Activated effector memory CD4-positive, alpha-beta T cell treated with Interleukin-2 at 50 U/mL for 16 hours (primary cell): Measurements from ENCODE around the gene CLEC17A.
A peak's percentile ranks its signal among the peaks of the same experiment; 100 is the strongest.
"Not testable (repeated sequence)": the region's sequence is repeated elsewhere in the genome, so short reads cannot be mapped to it uniquely, and the experiment has no call there.

Source experiments
- DNase-seq: peaks from one replicate; pipeline ENCODE4 v3.0.0-alpha.2; 2020

CLEC17A gene, protein sequence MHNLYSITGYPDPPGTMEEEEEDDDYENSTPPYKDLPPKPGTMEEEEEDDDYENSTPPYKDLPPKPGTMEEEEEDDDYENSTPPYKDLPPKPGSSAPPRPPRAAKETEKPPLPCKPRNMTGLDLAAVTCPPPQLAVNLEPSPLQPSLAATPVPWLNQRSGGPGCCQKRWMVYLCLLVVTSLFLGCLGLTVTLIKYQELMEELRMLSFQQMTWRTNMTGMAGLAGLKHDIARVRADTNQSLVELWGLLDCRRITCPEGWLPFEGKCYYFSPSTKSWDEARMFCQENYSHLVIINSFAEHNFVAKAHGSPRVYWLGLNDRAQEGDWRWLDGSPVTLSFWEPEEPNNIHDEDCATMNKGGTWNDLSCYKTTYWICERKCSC

DNA sequence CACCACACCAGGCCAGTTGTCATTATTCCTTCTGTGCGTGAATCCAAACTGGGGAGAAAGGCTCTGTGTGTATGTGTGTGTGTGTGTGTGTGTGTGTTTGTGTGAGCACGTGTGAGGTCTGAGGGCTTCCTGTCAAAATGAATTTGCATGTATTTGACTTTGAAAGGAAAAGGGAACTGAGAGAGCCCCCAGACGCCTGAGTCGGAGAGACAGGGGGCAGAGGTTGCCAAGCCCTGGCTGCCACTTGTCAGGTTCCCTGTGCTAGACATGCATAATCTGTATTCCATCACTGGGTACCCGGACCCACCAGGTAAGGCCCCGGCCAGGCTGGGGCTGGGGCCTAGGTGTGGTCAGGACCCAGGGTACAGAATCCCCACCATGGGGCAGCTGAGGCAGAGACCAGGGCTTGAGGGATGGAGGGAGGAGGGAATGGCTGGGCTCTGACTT, at the start of gene CLEC17A:
Gene CLEC17A, plus strand, starts transcription at position 191 of the 447 bp plus-strand sequence. Its CDS starts 77 bp downstream, at position 268.
- DNase-seq: no peak

DNA sequence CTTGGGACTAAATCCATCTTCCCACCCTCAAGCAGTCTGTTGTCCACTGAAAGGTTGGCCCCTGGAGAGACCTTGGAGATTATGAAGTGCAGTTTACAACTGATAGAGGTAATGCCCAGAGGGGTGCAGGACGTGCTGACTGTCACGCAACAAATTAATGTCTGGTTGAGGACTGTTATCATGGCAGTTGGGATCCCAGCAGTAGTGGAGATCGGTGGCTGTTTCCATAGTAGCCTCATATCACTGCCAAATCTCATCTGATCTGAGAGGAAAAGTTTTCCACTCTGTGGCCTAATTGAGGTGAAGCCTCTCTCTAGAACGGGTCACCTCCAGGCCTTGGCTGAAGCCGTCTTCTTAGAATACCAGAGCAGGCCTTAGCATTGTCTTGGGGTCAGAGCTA, 49.4 kb upstream of the CLEC17A start:
- no peak for DNase-seq

DNA sequence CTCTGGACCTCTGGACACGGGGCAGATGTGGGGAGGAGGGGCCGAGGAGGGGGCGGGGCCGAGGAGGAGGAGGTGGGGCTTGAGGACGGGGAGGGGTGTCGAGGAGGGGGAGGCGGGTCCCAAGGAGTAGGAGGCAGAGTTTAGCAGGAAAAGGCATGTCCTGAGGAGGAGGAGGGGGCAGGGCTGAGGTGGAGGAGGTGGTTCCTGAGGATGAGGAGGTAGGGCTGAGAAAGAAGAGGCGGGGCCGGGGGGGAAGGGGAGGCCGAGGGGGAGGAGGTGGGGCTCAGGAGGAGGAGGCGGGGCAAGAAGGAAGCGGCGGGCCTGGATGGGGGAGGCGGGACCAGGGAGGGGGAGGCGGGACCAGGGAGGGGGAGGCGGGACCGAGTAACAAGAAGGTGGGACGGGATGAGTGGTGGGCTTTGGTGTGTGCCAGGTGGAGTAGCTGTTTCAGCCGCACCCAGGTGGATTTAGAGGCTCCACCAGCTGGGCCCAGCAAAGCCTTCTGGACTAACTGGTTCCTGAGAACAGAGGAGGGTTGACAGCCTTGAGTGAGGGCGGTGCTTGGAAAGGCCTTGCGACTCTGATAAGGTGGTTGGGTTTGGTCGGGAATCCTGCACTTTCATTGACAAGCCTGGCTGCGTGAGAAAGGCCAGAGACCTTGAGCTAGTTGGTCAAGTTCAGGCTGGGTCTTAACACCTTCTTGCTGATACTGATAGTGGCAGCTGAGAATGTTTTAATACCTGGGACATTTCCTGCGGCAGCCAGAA, 45.8 kb upstream of the CLEC17A start:
- no peak for DNase-seq

DNA sequence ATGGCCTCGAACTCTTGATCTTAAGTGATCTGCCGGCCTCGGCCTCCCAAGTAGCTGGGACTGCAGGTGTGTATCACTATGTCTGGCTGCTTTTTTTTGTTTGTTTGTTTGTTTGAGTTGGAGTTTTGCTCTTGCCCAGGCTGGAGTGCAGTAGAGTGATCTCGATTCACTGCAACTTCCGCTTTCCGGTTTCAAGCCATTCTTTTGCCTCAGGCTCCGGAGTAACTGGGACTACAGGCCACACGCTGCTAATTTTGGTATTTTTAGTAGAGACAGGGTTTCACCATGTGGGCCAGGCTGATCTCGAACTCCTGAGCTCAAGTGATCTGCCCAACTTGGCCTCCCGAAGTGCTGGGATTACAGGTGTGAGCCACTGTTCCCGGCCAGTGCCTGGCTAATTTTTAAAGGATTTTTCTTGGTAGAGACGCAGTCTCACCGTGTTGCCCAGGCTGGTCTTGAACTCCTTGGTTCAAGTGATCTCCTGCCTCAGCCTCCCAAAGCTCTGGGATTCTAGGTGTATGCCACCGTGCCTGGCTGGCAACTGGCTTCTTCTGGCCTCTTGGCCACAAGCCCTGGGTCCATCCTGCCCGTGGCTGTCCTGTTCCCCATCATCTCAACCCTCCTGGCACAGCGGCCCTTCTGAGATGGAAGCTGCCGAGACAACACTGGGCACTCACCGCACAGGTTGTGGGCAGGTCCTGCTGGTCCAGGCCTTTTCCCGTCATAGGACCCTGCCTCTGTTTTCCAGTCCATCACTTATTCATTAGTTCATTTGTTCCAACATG, 42.0 kb upstream of the CLEC17A start:
- DNase-seq: no peak

DNA sequence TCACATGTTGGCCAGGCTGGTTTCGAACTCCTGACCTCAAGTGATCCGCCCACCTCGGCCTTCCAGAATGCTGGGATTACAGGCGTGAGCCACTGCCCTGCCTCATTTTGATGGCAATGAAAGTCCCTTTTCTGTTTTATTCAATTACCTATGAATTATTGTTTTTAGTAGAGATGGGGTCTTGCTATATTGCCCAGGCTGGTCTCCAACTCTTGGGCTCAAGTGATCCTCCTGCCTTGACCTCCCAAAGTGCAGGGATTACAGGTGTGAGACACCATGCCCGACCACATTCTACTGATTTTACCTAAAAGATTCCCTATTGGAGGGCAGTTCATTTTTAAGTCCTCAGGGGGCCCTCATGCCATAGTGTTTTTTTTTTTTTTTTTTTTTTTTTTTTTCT, 40.9 kb upstream of the CLEC17A start:
- not testable (repeated sequence) for DNase-seq

DNA sequence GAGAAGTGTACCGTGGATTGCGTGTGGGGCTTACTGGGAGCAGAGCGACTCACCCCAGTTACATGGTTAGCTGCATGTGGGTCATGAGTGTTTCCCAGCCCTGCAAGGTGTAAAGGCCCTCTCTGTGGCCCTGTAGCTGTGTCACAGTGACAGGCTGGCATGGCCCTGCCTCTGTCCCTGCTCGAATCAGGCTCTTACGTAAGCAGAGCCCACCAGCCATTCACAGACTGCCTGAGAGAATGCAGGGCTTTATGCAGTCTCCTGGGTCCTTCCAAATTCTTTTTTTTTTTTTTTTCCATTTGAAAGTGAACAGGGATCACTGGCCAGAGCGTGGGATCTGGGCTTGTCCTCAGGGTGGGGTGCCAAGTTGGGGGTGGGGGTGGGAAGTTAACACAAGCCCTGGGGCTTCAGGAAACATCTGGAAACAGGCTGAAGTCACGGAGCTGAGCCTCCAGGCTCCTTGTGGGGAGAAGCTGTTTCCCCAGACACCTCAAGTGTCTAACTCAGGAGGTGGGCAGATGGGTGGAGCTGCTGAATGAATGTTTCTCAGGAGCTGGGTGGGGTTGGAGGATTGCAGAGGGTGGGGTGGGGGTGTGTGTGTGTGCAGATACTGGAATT, 40.1 kb upstream of the CLEC17A start:
- DNase-seq: no peak

DNA sequence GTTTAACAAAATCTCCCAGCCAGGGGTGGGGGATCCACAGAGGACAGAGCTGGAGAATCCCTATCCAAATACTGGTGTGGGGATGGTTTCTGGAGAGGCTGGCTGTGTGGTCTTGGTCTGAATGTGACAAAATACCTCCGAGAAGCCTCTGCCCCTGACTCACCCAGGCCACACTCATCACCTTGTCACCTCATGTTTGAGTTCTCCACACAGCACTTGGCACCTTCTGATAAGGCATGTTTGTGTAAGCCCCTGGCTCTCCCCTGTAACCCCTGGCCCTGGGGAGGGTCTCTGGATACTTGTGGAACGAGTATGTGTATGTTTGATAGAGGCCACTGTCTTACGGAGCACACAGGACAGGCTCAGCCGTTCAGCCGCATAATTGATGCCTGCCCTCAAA, 38.8 kb upstream of the CLEC17A start:
- no peak for DNase-seq

DNA sequence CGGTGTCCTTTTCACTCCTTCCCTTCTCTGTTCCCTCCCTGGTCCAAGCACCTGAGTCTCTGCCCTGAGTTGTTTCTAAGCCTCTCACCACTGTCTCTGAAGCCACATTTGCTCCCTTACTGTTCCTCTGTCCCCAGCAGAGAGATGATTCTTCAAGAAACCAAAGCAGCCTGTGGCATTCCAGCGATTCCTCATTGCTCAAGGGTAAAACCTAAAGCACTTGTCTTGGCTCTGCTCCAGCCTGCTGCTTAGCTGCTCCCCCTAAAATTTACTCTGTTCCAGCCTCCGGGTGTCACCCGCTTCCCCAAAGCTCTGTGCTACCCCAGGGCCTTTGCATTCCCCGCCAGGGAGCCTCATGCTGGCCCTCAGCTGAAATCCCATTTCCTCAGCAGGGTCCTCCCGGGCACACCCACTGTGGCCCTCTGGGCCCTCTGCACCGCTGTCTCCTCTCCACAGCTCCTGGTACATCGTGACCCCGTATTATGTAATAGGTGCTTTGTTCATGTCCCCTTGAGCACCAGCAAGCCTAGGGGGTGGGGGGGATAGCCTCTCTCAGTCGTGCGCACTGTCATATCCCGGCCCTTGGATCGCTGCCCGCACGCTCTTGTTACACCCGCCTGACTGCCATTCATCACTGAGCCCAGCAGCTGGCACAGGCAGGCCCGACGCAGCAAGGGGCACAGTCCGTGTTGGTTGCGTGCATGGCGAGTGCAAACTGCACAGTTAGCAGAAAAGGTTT, 37.7 kb upstream of the CLEC17A start:
- DNase-seq: no peak

DNA sequence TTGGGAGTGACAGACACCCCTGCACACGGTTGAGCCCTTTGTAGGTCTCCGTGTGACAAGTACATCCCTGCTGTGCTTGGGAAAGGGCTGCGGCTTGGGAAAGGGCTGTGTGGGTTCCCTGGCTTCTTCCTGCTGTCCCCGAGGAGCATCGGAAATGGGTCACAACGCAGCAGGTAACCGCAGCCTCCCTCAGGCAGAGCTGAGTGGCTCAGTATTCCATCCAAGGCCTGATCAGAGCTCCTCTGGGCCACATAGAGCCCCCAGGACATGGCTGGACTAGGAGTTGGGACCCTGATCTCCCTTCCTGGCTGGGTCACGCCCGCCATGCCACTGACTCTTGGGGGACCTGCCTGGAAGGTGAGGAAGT, 37.2 kb upstream of the CLEC17A start:
- DNase-seq: no peak

DNA sequence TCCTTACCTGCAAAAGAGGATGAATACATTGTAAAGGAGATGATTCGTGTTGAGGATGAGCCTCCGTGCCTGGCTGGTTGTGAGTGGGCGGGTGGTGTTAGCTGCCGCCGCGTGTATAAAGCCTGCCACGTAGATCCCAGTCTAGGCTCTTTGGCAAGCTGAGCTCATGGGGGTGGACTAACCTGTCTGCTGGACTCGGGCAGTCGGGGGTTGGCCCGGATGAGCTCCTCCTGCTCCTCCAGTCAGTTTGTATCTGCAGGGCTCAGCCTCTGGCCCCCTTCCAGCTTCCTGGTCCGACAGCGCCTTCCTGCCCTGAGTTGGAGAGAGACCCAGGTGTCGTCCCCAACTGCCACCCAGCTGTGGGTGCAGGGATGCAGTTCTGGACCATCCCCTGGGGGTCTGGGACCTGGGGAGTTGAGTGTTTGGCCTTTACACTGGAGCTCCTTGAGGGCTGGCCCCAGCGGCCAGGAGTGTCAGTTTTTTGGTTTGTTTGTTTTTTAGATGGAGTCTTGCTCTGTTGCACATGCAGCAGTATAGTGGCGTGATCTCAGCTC, 32.6 kb upstream of the CLEC17A start:
- DNase-seq: no peak

DNA sequence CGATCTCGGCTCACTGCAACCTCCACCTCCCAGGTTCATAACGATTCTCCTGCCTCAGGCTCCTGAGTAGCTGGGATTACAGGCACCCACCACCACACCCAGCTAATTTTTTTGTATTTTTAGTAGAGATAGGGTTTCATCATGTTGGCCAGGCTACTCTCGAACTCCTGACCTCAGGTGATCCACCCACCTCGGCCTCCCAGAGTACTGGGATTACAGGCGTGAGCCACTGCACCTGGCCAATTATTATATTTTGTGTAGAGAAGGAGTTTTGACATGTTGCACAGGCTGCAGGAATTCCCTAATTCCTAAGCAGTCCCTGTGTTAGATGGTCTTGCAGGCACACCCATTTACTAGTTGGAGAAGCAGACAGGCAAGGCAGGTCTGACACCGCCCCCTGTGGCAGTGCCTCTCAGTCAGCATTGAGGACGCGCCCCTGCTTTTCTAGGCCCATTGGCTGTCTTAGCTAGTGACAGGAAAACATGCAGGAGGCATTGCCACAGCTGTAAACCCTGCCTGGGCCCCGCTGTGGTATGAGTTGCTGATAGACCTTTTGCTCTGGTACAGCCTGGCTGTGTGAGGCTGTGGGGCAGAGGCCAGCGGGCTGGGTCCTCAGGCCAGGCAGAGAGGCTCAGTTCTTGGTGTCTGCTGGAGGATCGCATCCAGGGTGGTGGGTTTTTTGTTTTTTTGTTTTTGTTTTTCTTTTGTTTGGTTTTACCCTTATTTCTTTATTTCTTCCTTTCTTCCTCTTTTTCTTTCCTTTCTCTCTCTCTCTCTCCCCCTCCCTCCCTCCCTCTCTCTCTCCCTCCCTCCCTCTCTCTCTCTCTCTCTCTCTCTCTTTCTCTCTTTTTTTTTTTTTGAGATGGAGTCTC, 31.5 kb upstream of the CLEC17A start:
- peak; percentile 72 for DNase-seq

DNA sequence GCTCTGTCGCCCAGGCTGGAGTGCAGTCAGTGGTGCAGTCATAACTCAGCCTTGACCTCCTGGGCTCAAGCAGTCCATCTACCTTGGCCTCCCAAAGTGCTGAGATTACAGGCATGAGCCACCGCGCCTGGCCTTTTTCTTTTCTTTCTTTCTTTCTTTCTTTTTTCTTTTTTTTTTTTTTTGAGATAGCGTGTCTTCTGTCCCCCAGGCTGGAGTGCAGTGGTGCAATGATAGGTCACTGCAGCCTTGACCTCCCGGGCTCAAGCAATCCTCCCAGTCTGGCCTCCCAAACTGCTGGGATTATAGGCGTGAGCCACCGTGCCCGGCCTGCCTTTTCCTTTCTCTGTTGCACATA, 30.9 kb upstream of the CLEC17A start:
- not testable (repeated sequence) for DNase-seq

DNA sequence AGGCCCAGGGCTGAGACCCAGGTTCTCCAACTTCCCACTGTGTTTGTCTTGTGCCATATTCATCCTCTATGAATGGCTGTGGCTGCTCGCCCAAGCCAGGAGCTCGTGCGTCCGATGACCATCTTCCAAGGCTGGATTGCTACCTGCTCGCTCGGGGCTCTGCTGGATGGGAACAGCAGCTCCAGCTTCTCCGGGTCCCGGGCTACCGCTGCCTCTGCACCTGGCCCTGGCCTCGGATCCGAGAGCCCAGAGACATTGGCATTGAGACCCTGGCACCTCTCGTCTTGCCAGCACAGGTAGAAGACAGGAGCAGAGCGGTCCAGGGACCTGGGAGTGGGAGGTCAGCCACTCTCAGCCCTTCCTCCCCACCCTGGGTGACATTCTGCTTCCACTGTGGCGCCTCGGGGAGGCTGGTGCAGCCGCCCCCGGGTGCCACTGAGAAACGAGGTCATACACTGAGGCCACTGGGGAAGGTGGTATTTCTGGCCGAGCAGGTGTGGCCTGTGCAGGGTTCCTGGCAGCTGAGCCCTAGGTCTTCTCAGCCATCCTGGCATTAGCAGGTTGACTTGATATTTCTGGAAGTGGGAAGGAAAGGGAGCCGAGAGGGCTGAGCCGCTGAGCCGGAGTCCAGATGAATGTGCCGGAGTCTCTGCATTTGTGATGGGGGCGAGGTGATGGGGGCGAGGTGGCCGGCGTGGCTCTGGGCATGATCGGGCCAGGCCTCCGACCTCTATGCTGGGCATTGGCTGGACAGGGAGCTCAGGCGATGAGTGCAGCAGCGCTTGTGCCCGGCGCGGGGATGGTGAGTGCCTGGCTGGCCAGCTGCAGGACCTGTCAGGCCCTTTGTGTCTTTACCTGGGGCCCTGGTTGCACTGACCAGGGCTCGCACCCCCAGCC, 29.6 kb upstream of the CLEC17A start:
- no peak for DNase-seq

DNA sequence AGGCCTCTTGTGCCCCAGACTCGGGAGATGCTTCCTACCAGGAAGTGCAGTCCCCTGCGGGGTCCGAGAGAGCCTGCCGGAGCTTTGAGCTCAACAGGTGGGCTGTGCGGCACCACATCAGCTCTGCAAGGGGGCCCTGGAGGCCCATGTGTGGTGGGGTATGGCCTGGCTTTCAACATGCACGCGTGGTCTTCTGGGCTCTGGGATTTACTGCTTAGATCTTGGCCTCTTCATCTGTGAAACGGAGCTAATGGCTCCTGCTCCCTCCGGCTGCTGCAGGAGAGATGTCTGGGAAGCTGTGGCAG, 29.0 kb upstream of the CLEC17A start:
- DNase-seq: no peak

DNA sequence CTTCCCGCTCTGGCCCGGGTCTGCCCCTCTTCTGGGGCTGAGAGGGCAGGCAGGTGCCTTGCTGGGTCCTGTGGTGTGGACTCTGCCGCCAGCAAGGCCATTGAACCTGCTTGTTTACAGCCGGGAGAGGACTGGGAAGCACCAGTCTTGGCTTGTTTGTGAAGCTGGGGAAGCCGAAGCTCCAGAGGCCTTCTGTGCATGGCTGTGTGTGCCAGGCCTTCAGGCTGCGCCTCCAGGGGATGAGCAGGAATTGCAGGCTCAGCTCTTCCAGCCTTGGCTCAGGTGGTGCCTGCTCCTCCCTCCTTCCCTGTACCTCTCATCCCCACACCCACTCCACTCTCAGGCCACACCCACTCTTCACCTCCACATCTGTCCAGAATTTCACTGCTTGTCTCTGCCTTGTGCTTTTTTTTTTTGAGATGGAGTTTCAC, 28.5 kb upstream of the CLEC17A start:
- no peak for DNase-seq

DNA sequence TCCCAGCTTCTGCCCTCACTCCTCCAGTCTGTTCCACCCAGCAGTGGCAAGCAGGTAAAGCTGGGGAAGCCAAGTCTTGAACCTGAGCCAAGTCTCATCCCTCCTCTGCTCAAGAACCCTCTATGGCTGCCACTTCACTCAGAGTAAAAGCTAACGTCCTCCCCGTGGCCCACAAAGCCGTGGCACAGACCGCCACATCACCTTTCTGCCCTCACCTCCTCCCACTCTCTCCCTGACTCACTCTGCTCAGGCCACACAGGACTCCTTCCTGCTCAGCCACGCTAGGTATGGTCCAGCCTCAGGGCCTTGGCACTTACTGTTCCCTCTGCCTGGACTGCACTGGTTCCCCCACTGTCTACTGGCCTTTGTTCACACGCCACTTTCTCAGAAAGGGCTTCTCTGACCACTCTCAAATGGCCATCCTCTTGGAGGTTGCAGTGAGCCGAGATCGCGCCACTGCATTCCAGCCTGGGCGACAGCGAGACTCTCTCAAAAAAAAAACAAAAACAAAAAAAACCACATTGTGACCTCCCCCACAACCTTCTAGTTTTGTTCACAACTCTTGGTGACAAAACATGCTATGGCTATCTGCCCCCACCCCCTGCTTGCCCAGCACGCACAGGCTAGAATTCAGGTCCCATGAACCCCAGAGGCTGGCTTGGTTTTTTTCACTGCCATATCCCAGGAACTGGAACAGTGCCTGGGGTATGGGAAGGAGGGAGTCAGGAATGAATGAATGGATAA, 26.8 kb upstream of the CLEC17A start:
- no peak for DNase-seq

DNA sequence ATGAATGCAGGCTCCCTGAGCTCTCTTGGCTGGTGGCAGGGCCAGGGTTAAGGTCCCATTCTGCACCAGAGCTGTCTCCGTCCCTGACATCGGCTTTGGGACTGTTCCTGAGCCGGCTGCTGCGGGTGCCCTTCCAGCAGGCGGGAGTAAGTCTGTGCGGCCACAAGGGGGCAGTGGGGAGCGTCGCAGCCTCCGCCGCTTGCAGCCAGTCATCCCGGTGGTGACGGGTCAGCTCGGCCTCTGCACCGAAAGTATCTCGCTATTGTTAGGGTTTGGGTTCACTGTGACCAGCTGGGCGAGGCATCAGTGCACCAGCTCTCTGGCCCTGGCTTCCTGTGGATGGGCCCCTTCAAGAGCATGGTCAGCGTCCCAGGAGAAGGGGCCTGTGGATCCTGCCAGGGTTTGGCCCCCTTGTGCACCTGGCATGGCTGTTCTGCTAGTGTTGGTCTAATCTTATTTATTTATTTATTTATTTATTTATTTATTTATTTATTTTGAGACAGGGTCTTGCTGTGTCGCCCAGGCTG, 26.2 kb upstream of the CLEC17A start:
- peak; percentile 50 for DNase-seq

DNA sequence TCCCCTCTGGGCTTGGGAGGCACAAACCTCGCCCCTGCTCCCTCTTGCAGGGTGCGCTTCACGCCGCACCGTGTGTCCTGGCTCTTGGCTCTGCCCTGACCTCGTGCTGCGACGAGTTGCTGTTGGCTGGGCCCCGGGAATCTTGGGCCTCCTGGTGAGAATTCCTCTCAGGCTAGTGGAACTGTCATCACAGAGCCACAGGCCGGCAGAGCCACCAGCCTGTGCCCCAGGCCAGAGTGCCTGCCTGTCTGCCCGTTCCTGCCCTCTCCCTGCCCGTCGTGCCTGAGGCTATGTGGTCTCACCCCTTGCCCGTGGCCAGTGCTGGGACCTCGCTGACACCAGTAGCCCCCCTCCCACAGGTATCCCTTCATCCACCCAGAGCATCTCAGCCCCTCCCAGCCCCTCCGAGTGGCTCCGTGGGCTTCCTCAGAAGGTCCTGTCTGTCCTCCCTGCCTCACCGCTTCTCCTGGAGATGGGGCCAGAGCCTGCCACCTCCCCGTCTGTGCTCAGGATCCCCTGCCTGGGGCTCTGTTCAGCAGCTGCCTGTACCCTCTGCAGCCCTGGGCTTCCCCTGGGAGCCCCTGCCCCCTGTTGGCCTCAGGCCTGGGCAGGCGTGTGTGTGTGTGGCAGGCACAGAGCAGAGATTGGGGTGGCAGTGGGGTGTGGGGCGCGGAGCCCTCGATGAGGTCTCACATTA, 24.4 kb upstream of the CLEC17A start:
- DNase-seq: no peak
